Measurements from ENCODE around the gene KIRREL1. TPM values are rescaled to one million over a fixed set of nuclear protein-coding genes. Genes with fewer than 3 reads are reported as not detected.
"Not testable (repeated sequence)": the region's sequence is repeated elsewhere in the genome, so short reads cannot be mapped to it uniquely, and the experiment has no call there.

Gene KIRREL1
- total RNA-seq, 4 donors from 2014 or later: 8.8 to 19.6 (median 14.5) TPM

- intact Hi-C loops (cut with DNase I; ENCODE audit: low total_unique reads): loop anchor here (5.0 kb wide), 1 partner anchor 154 kb away; no protein-coding TSS in a partner anchor
These were observed 128.3 kb downstream of the KIRREL1 start for GRCh38 chr1:158121604-158122254.

GRCh38 chr1:158122833-158123388 lies 129.5 kb downstream of the KIRREL1 start:
- intact Hi-C loops (cut with DNase I; ENCODE audit: low total_unique reads): loop anchor here (5.0 kb wide), 1 partner anchor 156 kb away; no protein-coding TSS in a partner anchor
- WGBS, 2 donors: 71 to 76% methylated on average over 2 of the region's 2 CpGs
- no peak for TF ChIP-seq CTCF (IDR thresholded peaks at IDR 0.05)
- no peak for TF ChIP-seq POLR2A (IDR thresholded peaks at IDR 0.05)
- no peak overlapping the region for H3K4me3 ChIP-seq (ENCODE audit: low read depth, poor library complexity, severe bottlenecking)
- peak in 1 of 2 donors; percentile 61 for DNase-seq (ENCODE audit: low spot score in 2 of 2)

More at GRCh38 chr1:158121604-158122254, 128.3 kb downstream of the KIRREL1 start:
- TF ChIP-seq CTCF (IDR thresholded peaks at IDR 0.05) (no peak), POLR2A (IDR thresholded peaks at IDR 0.05) (no peak)
- DNase-seq (ENCODE audit: low spot score in 2 of 2): peak in 1 of 2 donors; percentile 70
- WGBS, 2 donors: 20 to 25% methylated on average over 5 of the region's 5 CpGs
- no peak overlapping the region for H3K4me3 ChIP-seq (ENCODE audit: low read depth, poor library complexity, severe bottlenecking)

GRCh38 chr1:158124034-158124433 lies 130.6 kb downstream of the KIRREL1 start:
- intact Hi-C loops (cut with DNase I; ENCODE audit: low total_unique reads): loop anchor here (5.0 kb wide), 1 partner anchor 157 kb away; no protein-coding TSS in a partner anchor
- H3K4me3 ChIP-seq (ENCODE audit: low read depth, poor library complexity, severe bottlenecking): no peak overlapping the region
- TF ChIP-seq POLR2A (IDR thresholded peaks at IDR 0.05) (no peak), CTCF (IDR thresholded peaks at IDR 0.05) (no peak)
- WGBS, 2 donors: 62 to 73% methylated on average over 2 of the region's 2 CpGs
- peak in 1 of 2 donors; percentile 46 for DNase-seq (ENCODE audit: low spot score in 2 of 2)

DNA sequence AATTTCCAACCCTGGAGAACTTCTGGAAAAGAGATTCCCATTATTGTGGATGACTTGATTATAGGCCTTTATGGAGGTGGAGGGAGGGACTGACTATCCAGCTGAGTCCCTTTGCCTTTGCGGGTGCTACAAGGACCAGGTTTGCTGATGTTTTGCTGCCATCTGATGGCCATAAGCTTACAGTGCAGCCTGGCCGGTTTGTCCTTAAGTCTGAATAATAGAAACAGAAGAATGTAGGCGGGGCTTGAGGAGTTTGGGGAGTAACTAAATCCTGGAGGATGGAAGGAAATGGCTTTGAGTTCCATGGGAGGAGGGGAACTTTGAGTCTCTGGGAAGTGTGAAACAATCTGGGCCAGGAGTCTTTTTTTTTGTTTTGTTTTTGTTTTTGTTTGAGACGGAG lies 131.6 kb downstream of the KIRREL1 start:
- WGBS, 2 donors: 10 to 16% methylated on average over 4 of the region's 4 CpGs
- DNase-seq (ENCODE audit: low spot score in 2 of 2): peak; percentile 95 to 96
- intact Hi-C loops (cut with DNase I; ENCODE audit: low total_unique reads): loop anchor here (5.0 kb wide), 1 partner anchor 158 kb away; no protein-coding TSS in a partner anchor

DNA sequence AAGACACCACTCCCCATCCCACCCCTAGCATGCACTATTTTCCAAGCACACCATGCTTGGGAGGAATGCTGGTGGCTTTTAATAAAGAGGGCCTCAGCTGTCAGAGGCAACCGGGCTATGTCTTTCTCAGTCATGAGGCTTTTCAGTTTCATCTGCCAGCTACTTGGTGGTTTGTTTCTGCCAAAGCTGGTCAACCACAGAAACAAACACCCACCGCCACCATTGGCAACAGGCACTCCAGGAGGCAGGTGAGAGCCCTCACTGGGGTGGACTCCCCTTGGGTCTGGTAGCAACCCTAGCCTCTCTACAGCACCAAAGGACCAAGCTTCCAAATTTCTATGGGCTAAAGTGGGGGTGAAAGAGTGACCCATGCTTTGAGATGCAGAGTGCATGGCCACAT lies 133.0 kb downstream of the KIRREL1 start:
- H3K4me3 ChIP-seq (ENCODE audit: low read depth, poor library complexity, severe bottlenecking): no peak overlapping the region
- WGBS, 2 donors: 75 to 78% methylated on average over 2 of the region's 2 CpGs
- intact Hi-C loops (cut with DNase I; ENCODE audit: low total_unique reads): no loop called here
- no peak for TF ChIP-seq CTCF (IDR thresholded peaks at IDR 0.05)
- no peak for TF ChIP-seq POLR2A (IDR thresholded peaks at IDR 0.05)
- no peak for DNase-seq (ENCODE audit: low spot score in 2 of 2)

More for the DNA sequence above, 131.6 kb downstream of the KIRREL1 start:
- TF ChIP-seq CTCF (IDR thresholded peaks at IDR 0.05) (peak in 1 of 3 donors; percentile 77), POLR2A (IDR thresholded peaks at IDR 0.05) (no peak)
- no peak overlapping the region for H3K4me3 ChIP-seq (ENCODE audit: low read depth, poor library complexity, severe bottlenecking)

GRCh38 chr1:158128531-158128930 lies 135.1 kb downstream of the KIRREL1 start:
- DNase-seq (ENCODE audit: low spot score in 2 of 2); H3K4me3 ChIP-seq (ENCODE audit: low read depth, poor library complexity, severe bottlenecking); intact Hi-C loops (cut with DNase I; ENCODE audit: low total_unique reads): not testable (repeated sequence)
- WGBS, 2 donors: 75 to 76% methylated on average over 8 of the region's 8 CpGs

All from lower leg skin (tissue), 4 donors.